Activated CD8-positive, alpha-beta memory T cell treated with anti-CD3 and anti-CD28 coated beads, Interleukin-2, amount 50 U/mL, for 1 hour (primary cell): ENCODE measurements around the gene TNFRSF4.

ENCODE experiments used
- DNase-seq: peaks from one replicate; pipeline ENCODE4 v3.0.0-alpha.2; 2020; ENCODE audit errors: extremely low read depth

TNFRSF4 gene

GRCh38 chr1:1217621-1218523, 3.9 kb upstream of the TNFRSF4 start:
- DNase-seq = no peak

- no peak for DNase-seq
These were observed 3.0 kb upstream of the TNFRSF4 start for GRCh38 chr1:1216770-1217620.

GRCh38 chr1:1215881-1216605, 2.1 kb upstream of the TNFRSF4 start:
- no peak for DNase-seq

- DNase-seq = no peak
These were observed 1.2 kb upstream of the TNFRSF4 start for GRCh38 chr1:1215080-1215676.

- DNase-seq = no peak
These were observed 1.1 kb downstream of the TNFRSF4 start for GRCh38 chr1:1212780-1213344.

GRCh38 chr1:1211541-1212441, 2.2 kb downstream of the TNFRSF4 start:
- no peak for DNase-seq

- no peak for DNase-seq
These were observed 3.0 kb downstream of the TNFRSF4 start for GRCh38 chr1:1210726-1211540.

- no peak for DNase-seq
These were observed 5.1 kb downstream of the TNFRSF4 start for GRCh38 chr1:1208713-1209433.

GRCh38 chr1:1207571-1207892, 6.4 kb downstream of the TNFRSF4 start:
- DNase-seq = no peak

GRCh38 chr1:1206966-1207531, 6.9 kb downstream of the TNFRSF4 start:
- DNase-seq = no peak

- no peak for DNase-seq
These were observed 7.5 kb downstream of the TNFRSF4 start, which contains the start of gene TNFRSF18 for GRCh38 chr1:1206376-1206965. Gene TNFRSF18, minus strand, starts transcription at chr1:1206592. Its CDS starts 21 bp downstream, at chr1:1206571.

GRCh38 chr1:1205769-1206375, 8.1 kb downstream of the TNFRSF4 start:
- DNase-seq = no peak

GRCh38 chr1:1204998-1205768, 8.8 kb downstream of the TNFRSF4 start:
- no peak for DNase-seq

- DNase-seq = no peak
These were observed 9.5 kb downstream of the TNFRSF4 start for GRCh38 chr1:1204425-1204920.

- DNase-seq = no peak
These were observed 10.2 kb downstream of the TNFRSF4 start for GRCh38 chr1:1203561-1204424.
